Measurements from ENCODE around the gene BRIX1.

The BRIX1 gene

GRCh38 chr5:34926318-34926888 is 10.9 kb downstream of the BRIX1 start:
- Histone ChIP-seq H3K27ac (no peak overlapping the region), H3K4me1 (ENCODE audit: low read depth, poor library complexity, severe bottlenecking) (peaks cover 40% of the 10 kb centered on the region), H2AFZ (ENCODE audit: low read depth) (no peak overlapping the region), H3K4me2 (no peak overlapping the region), H3K9ac (no peak overlapping the region), H3K36me3 (ENCODE audit: insufficient read depth) (peaks cover 14% of the 10 kb centered on the region; the same call in 1 of the 2 replicates), H3K79me2 (ENCODE audit: insufficient read depth, low read depth) (peaks cover 29% of the 10 kb centered on the region), H3K27me3 (ENCODE audit: insufficient read depth, low read depth) (no peaks in the 10 kb centered on the region), H4K20me1 (ENCODE audit: insufficient read depth) (no peaks in the 10 kb centered on the region; the same call in 1 of the 2 replicates), H3K4me3 (IDR thresholded peaks at IDR 0.05; ENCODE audit: insufficient read depth, low read depth, low read length) (no peak overlapping the region)
- TF ChIP-seq, protein P1, sequence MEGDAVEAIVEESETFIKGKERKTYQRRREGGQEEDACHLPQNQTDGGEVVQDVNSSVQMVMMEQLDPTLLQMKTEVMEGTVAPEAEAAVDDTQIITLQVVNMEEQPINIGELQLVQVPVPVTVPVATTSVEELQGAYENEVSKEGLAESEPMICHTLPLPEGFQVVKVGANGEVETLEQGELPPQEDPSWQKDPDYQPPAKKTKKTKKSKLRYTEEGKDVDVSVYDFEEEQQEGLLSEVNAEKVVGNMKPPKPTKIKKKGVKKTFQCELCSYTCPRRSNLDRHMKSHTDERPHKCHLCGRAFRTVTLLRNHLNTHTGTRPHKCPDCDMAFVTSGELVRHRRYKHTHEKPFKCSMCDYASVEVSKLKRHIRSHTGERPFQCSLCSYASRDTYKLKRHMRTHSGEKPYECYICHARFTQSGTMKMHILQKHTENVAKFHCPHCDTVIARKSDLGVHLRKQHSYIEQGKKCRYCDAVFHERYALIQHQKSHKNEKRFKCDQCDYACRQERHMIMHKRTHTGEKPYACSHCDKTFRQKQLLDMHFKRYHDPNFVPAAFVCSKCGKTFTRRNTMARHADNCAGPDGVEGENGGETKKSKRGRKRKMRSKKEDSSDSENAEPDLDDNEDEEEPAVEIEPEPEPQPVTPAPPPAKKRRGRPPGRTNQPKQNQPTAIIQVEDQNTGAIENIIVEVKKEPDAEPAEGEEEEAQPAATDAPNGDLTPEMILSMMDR (conservative IDR thresholded peaks at IDR 0.05; ENCODE audit: low read depth, low read length), result no peak

GRCh38 chr5:34927785-34928184 is 12.3 kb downstream of the BRIX1 start:
- H3K4me1 ChIP-seq (ENCODE audit: low read depth, poor library complexity, severe bottlenecking), result peaks cover 34% of the 10 kb centered on the region
- no peak overlapping the region for H3K4me3 ChIP-seq (IDR thresholded peaks at IDR 0.05; ENCODE audit: insufficient read depth, low read depth, low read length)
- H3K27ac ChIP-seq, result no peak overlapping the region
- TF ChIP-seq, protein P1 (conservative IDR thresholded peaks at IDR 0.05; ENCODE audit: low read depth, low read length), result no peak
- H3K79me2 ChIP-seq (ENCODE audit: insufficient read depth, low read depth), result peaks cover 30% of the 10 kb centered on the region
- no peak overlapping the region for H3K4me2 ChIP-seq
- H2AFZ ChIP-seq (ENCODE audit: low read depth), result no peak overlapping the region
- no peak overlapping the region for H3K9ac ChIP-seq
- H4K20me1 ChIP-seq (ENCODE audit: insufficient read depth), result no peaks in the 10 kb centered on the region; the same call in 1 of the 2 replicates
- H3K36me3 ChIP-seq (ENCODE audit: insufficient read depth), result peaks cover 14% of the 10 kb centered on the region; the same call in 1 of the 2 replicates
- no peaks in the 10 kb centered on the region for H3K27me3 ChIP-seq (ENCODE audit: insufficient read depth, low read depth)

GRCh38 chr5:34928267-34928666 is 12.8 kb downstream of the BRIX1 start:
- peaks cover 33% of the 10 kb centered on the region for H3K79me2 ChIP-seq (ENCODE audit: insufficient read depth, low read depth)
- H3K4me2 ChIP-seq, result peak overlapping the region; percentile 56; the same call in 1 of the 2 replicates
- peaks cover 29% of the 10 kb centered on the region for H3K4me1 ChIP-seq (ENCODE audit: low read depth, poor library complexity, severe bottlenecking)
- peaks cover 14% of the 10 kb centered on the region; the same call in 1 of the 2 replicates for H3K36me3 ChIP-seq (ENCODE audit: insufficient read depth)
- no peak overlapping the region for H3K27ac ChIP-seq
- H3K4me3 ChIP-seq (IDR thresholded peaks at IDR 0.05; ENCODE audit: insufficient read depth, low read depth, low read length), result no peak overlapping the region
- TF ChIP-seq, protein P1 (conservative IDR thresholded peaks at IDR 0.05; ENCODE audit: low read depth, low read length), result no peak
- H3K27me3 ChIP-seq (ENCODE audit: insufficient read depth, low read depth), result no peaks in the 10 kb centered on the region
- H3K9ac ChIP-seq, result no peak overlapping the region
- H2AFZ ChIP-seq (ENCODE audit: low read depth), result no peak overlapping the region
- no peaks in the 10 kb centered on the region; the same call in 1 of the 2 replicates for H4K20me1 ChIP-seq (ENCODE audit: insufficient read depth)

GRCh38 chr5:34929134-34929719 is 13.7 kb downstream of the BRIX1 start, which contains the start of gene DNAJC21:
TSS of gene DNAJC21 (plus strand) at chr5:34929559. CDS start at chr5:34929820, 261 bp downstream.
- no peaks in the 10 kb centered on the region for H3K27me3 ChIP-seq (ENCODE audit: insufficient read depth, low read depth)
- H3K4me1 ChIP-seq (ENCODE audit: low read depth, poor library complexity, severe bottlenecking), result peaks cover 20% of the 10 kb centered on the region
- peak within 1 kb of the TSS; percentile 82 for H3K4me2 ChIP-seq
- H3K4me3 ChIP-seq (IDR thresholded peaks at IDR 0.05; ENCODE audit: insufficient read depth, low read depth, low read length), result no peak within 1 kb of the TSS
- peak within 1 kb of the TSS; percentile 85; the same call in 1 of the 2 replicates for H2AFZ ChIP-seq (ENCODE audit: low read depth)
- peaks cover 43% of the 10 kb centered on the region for H3K79me2 ChIP-seq (ENCODE audit: insufficient read depth, low read depth)
- H3K9ac ChIP-seq, result peak within 1 kb of the TSS; percentile 87
- peak within 1 kb of the TSS; percentile 75 for H3K27ac ChIP-seq
- TF ChIP-seq, protein P1 (conservative IDR thresholded peaks at IDR 0.05; ENCODE audit: low read depth, low read length), result no peak
- H4K20me1 ChIP-seq (ENCODE audit: insufficient read depth), result no peaks in the 10 kb centered on the region; the same call in 1 of the 2 replicates
- H3K36me3 ChIP-seq (ENCODE audit: insufficient read depth), result peaks cover 14% of the 10 kb centered on the region; the same call in 1 of the 2 replicates

All from KMS-11 (cell line).